ENCODE data around the gene IL4. TPM values are rescaled to one million over a fixed set of nuclear protein-coding genes. Genes with fewer than 3 reads are reported as not detected.

Gene IL4
- total RNA-seq = not detected in 2 replicates

GRCh38 chr5:132673939-132674630 lies at the start of gene IL4:
TSS of gene IL4 (plus strand) at chr5:132673989. CDS start at chr5:132674051, 62 bp downstream.

GRCh38 chr5:132657676-132658380 lies 16.0 kb upstream of the IL4 start, which contains the start of gene IL13:
TSS of gene IL13 (plus strand) at chr5:132658173. CDS start at chr5:132658187, 14 bp downstream.

Other genes starting within 250 kb of the IL4 start
- 76.4 and 90.7 TPM in 2 replicates for gene IRF1, start 183.2 kb upstream of the IL4 start, total RNA-seq
- gene IL5, start 130.5 kb upstream of the IL4 start, total RNA-seq = not detected in 2 replicates
- 25.5 and 28.7 TPM in 2 replicates for gene RAD50, start 117.0 kb upstream of the IL4 start, total RNA-seq
- 0.16 and 0.24 TPM in 2 replicates for gene IL13, start 15.8 kb upstream of the IL4 start, total RNA-seq
- 8.1 and 9.7 TPM in 2 replicates for gene KIF3A, start 63.6 kb downstream of the IL4 start, total RNA-seq
- not detected in 2 replicates for gene CCNI2, start 73.4 kb downstream of the IL4 start, total RNA-seq
- gene SEPTIN8, start 103.2 kb downstream of the IL4 start, total RNA-seq = 58.5 and 65.4 TPM in 2 replicates
- under 0.01 TPM in 1 of 2 replicates, not detected in the other for gene SOWAHA, start 139.3 kb downstream of the IL4 start, total RNA-seq
- gene SHROOM1, start 156.7 kb downstream of the IL4 start, total RNA-seq = 12.8 and 14.7 TPM in 2 replicates
- 0.12 and 0.16 TPM in 2 replicates for gene GDF9, start 192.5 kb downstream of the IL4 start, total RNA-seq
- 44.1 and 45.8 TPM in 2 replicates for gene UQCRQ, start 192.7 kb downstream of the IL4 start, total RNA-seq
- 0.12 and 0.16 TPM in 2 replicates for gene LEAP2, start 199.7 kb downstream of the IL4 start, total RNA-seq